Liver (tissue), 9 donors: ENCODE results near the gene TCOF1. TPM values are rescaled to one million over a fixed set of nuclear protein-coding genes. Genes with fewer than 3 reads are reported as not detected.

Source experiments
- DNase-seq: peaks from one replicate; pipeline ENCODE4 v3.0.0-alpha.2; 2017; ENCODE audit warnings: low spot score
- H3K27ac ChIP-seq, 2 donors: one replicate each; pipeline ENCODE4 v1.7.0; 2013; ENCODE audit warnings: inconsistent platforms in 2 of 2, low read length in 2 of 2, control low read depth in 1 of 2, low read depth in 1 of 2, mild to moderate bottlenecking in 1 of 2
- H3K27me3 ChIP-seq, 4 donors: one replicate each; pipeline versions ENCODE4 v1.6.1 to v1.7.0; 2013; ENCODE audit warnings: low read length in 3 of 4, inconsistent platforms in 1 of 4, mild to moderate bottlenecking in 1 of 4, moderate library complexity in 1 of 4; ENCODE audit not compliant: control insufficient read depth in 4 of 4, insufficient read depth in 4 of 4
- H3K36me3 ChIP-seq, 4 donors: one replicate each; pipeline versions ENCODE4 v1.6.1 to v1.7.0; 2013; ENCODE audit warnings: low read length in 3 of 4, mild to moderate bottlenecking in 3 of 4, low read depth in 1 of 4, moderate library complexity in 1 of 4; ENCODE audit not compliant: control insufficient read depth in 4 of 4, insufficient read depth in 3 of 4
- H3K4me1 ChIP-seq, 4 donors: one replicate each; pipeline versions ENCODE4 v1.6.1 to v1.7.0; 2013; ENCODE audit warnings: low read length in 3 of 4, mild to moderate bottlenecking in 3 of 4, moderate library complexity in 1 of 4; ENCODE audit not compliant: control insufficient read depth in 4 of 4, insufficient read depth in 4 of 4
- H3K4me3 ChIP-seq, 3 donors: one replicate each; pipeline versions ENCODE4 v1.6.1 to v1.7.0; 2013; ENCODE audit warnings: low read length in 3 of 3, control low read depth in 1 of 3, low read depth in 1 of 3, mild to moderate bottlenecking in 1 of 3
- H3K9ac ChIP-seq, 2 donors: one replicate each; pipeline ENCODE4 v1.7.0; 2013; ENCODE audit warnings: low read length in 2 of 2, mild to moderate bottlenecking in 2 of 2, moderate library complexity in 2 of 2, control low read depth in 1 of 2, low read depth in 1 of 2
- H3K9me3 ChIP-seq, 4 donors: one replicate each; pipeline versions ENCODE4 v1.6.1 to v1.7.0; 2013; ENCODE audit warnings: low read length in 3 of 4; ENCODE audit not compliant: control insufficient read depth in 4 of 4
- CTCF ChIP-seq: fragments of 150-350 bp; IDR thresholded peaks from 2 replicates; pipeline ENCODE4 v1.5.1; 2017; ENCODE audit warnings: improper control_type of control experiment, low read depth, low read length; ENCODE audit not compliant: missing input control
- EGR1 ChIP-seq, 2 donors: IDR thresholded peaks; 2 replicates each; pipeline ENCODE4 v1.6.1; 2016 to 2018; ENCODE audit warnings: antibody characterized with exemption in 2 of 2, low read depth in 2 of 2
- FOXA2 ChIP-seq: IDR thresholded peaks from 2 replicates; pipeline ENCODE4 v1.6.1; 2016; ENCODE audit warnings: antibody characterized with exemption
- GABPA ChIP-seq, 2 donors: IDR thresholded peaks in 1 of 2; conservative IDR thresholded peaks in 1 of 2; 2 replicates each; pipeline ENCODE4 v1.6.1; 2016; ENCODE audit warnings: antibody characterized with exemption in 2 of 2, mild to moderate bottlenecking in 1 of 2, moderate library complexity in 1 of 2
- HNF4A ChIP-seq, 2 donors: conservative IDR thresholded peaks; 2 replicates each; pipeline ENCODE4 v1.6.1; 2016; ENCODE audit warnings: antibody characterized with exemption in 2 of 2, mild to moderate bottlenecking in 2 of 2
- MAX ChIP-seq: IDR thresholded peaks from 2 replicates; pipeline ENCODE4 v1.6.1; 2016; ENCODE audit warnings: antibody characterized with exemption
- RAD21 ChIP-seq, 2 donors: IDR thresholded peaks; 2 replicates each; pipeline ENCODE4 v1.6.1; 2016; ENCODE audit warnings: antibody characterized with exemption in 2 of 2, mild to moderate bottlenecking in 2 of 2
- REST ChIP-seq: IDR thresholded peaks from 2 replicates; pipeline ENCODE4 v1.6.1; 2016; ENCODE audit warnings: antibody characterized with exemption, mild to moderate bottlenecking
- RXRA ChIP-seq, 2 donors: IDR thresholded peaks; 2 replicates each; pipeline ENCODE4 v1.6.1; 2017 to 2018; ENCODE audit warnings: antibody characterized with exemption in 2 of 2, mild to moderate bottlenecking in 1 of 2
- SP1 ChIP-seq: IDR thresholded peaks from 2 replicates; pipeline ENCODE4 v1.6.1; 2018; ENCODE audit warnings: antibody characterized with exemption, mild to moderate bottlenecking
- TAF1 ChIP-seq: conservative IDR thresholded peaks from 2 replicates; pipeline ENCODE4 v1.6.1; 2016; ENCODE audit warnings: antibody characterized with exemption, mild to moderate bottlenecking
- YY1 ChIP-seq: IDR thresholded peaks from 2 replicates; pipeline ENCODE4 v1.6.1; 2016; ENCODE audit warnings: antibody characterized with exemption, mild to moderate bottlenecking
- WGBS: extraction: QIAGEN DNeasy Blood & Tissue Kit; methylation state at CpG from one replicate; pipeline ENCODE4 v1.1.7; 2013; 5-methylcytosine and 5-hydroxymethylcytosine counted together
- polyA plus RNA-seq, 2 donors: library from polyadenylated mRNA; stranded (reverse) in 1 of 2; unstranded in 1 of 2; fragments of 200-250 nt in 1 of 2; fragments of >200 nt in 1 of 2; fragmentation: Nextera tagmentation in 1 of 2; extraction: Ambion mirVana in 1 of 2; gene quantifications; one replicate each; pipeline versions ENCODE4 v1.2.1 to v1.2.3, GENCODE V29; 2013 to 2015
- total RNA-seq, 2 donors: library from RNA; depleted of rRNA; stranded (reverse); fragments of >200 nt; gene quantifications; one replicate each; pipeline ENCODE4 v1.2.3, GENCODE V29; 2014
- TF ChIP-seq, protein P1 (sequence below): IDR thresholded peaks from 2 replicates; pipeline ENCODE4 v1.6.1; 2016; ENCODE audit warnings: antibody characterized with exemption
- donor health status: healthy.
- donor health status: healthy.
- donor health status: healthy.
- donor health status: healthy.
- donor health status: healthy.

Gene TCOF1
- total and polyA plus RNA-seq, 4 donors: 3.2 to 8.5 (median 6.4) TPM

- 77% methylated on average over 5 of the region's 5 CpGs for WGBS
- H3K4me3 ChIP-seq: no peak overlapping the region
- no peak overlapping the region for H3K27ac ChIP-seq
- no peaks in the 10 kb centered on the region for H3K4me1 ChIP-seq
- no peaks in the 10 kb centered on the region for H3K36me3 ChIP-seq
- no peak overlapping the region for H3K9ac ChIP-seq
- no peak for DNase-seq
- no peaks in the 10 kb centered on the region for H3K27me3 ChIP-seq
- TF ChIP-seq GABPA (IDR thresholded peaks at IDR 0.05 in 1 of 2, conservative IDR thresholded peaks at IDR 0.05 in 1 of 2): no peak
- TF ChIP-seq FOXA2: no peak
- no peak for TF ChIP-seq SP1
- TF ChIP-seq YY1: no peak
- no peak for TF ChIP-seq TAF1
- no peak for TF ChIP-seq CTCF
- TF ChIP-seq, protein P1, sequence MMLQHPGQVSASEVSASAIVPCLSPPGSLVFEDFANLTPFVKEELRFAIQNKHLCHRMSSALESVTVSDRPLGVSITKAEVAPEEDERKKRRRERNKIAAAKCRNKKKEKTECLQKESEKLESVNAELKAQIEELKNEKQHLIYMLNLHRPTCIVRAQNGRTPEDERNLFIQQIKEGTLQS: no peak
- no peak for TF ChIP-seq EGR1 (IDR thresholded peaks at IDR 0.05; ENCODE audit: low read depth in 2 of 2)
- TF ChIP-seq RXRA (IDR thresholded peaks at IDR 0.05): no peak
- H3K9me3 ChIP-seq: no peaks in the 10 kb centered on the region
Measured at GRCh38 chr5:150339165-150339564, 18.3 kb upstream of the TCOF1 start.

DNA sequence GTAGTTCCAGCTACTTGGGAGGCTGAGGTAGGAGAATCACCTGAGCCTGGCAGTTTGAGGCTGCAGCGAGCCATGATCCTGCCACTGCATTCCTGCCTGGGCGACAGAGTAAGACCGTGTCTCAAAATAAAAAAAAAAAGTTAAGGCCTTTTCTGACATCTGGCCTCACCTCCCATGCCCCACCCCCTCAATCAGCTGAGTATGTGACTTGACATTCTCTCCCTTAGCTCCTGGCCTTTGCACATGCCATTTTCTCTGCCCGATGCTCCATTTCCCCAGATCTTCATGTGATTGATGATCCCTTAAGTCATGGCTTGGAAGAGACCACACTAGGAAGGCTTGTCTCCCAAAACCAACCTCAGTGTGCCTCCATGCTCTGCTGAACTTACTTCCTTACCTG, 17.7 kb upstream of the TCOF1 start:
- DNase-seq: no peak
- TF ChIP-seq YY1 (no peak), RAD21 (IDR thresholded peaks at IDR 0.05) (no peak), REST (no peak), MAX (no peak), HNF4A (conservative IDR thresholded peaks at IDR 0.05) (no peak), FOXA2 (no peak), EGR1 (IDR thresholded peaks at IDR 0.05; ENCODE audit: low read depth in 2 of 2) (no peak), GABPA (IDR thresholded peaks at IDR 0.05 in 1 of 2, conservative IDR thresholded peaks at IDR 0.05 in 1 of 2) (no peak), RXRA (IDR thresholded peaks at IDR 0.05) (no peak), TAF1 (no peak)
- TF ChIP-seq, protein P1: no peak
- Histone ChIP-seq H3K36me3 (no peaks in the 10 kb centered on the region), H3K9ac (no peak overlapping the region), H3K9me3 (no peaks in the 10 kb centered on the region), H3K4me3 (no peak overlapping the region), H3K27me3 (no peaks in the 10 kb centered on the region), H3K27ac (no peak overlapping the region), H3K4me1 (no peaks in the 10 kb centered on the region)
- 98% methylated on average over 4 of the region's 4 CpGs for WGBS
